Right atrium auricular region (tissue), 2 donors: ENCODE data around the gene CNTN5. TPM values are rescaled to one million over a fixed set of nuclear protein-coding genes. Genes with fewer than 3 reads are reported as not detected.

ENCODE experiments used
- DNase-seq: peaks from one replicate; pipeline ENCODE4 v3.0.0-alpha.2; 2019; ENCODE audit warnings: low spot score
- H3K27ac ChIP-seq, 2 donors: fragments of 200-600 bp; sonication (generic); 1 replicate in 1 of 2; 2 replicates in 1 of 2; pipeline ENCODE4 v1.5.1; 2016 to 2019
- H3K27me3 ChIP-seq, 2 donors: fragments of 200-600 bp; sonication (generic); one replicate each; pipeline versions ENCODE4 v1.5.1 to v1.6.0; 2017 to 2019
- H3K36me3 ChIP-seq: fragments of 200-600 bp; sonication (generic); one replicate; pipeline ENCODE4 v1.5.1; 2016
- H3K4me1 ChIP-seq, 2 donors: fragments of 200-600 bp; sonication (generic); one replicate each; pipeline versions ENCODE4 v1.5.1 to v1.6.0; 2017 to 2019
- H3K4me3 ChIP-seq, 2 donors: fragments of 200-600 bp; sonication (generic); 1 replicate in 1 of 2; 2 replicates in 1 of 2; pipeline ENCODE4 v1.5.1; 2017 to 2019; ENCODE audit warnings: mild to moderate bottlenecking in 1 of 2, moderate library complexity in 1 of 2
- H3K9me3 ChIP-seq, 2 donors: fragments of 200-600 bp; sonication (generic); one replicate each; pipeline ENCODE4 v1.5.1; 2019
- CTCF ChIP-seq, 2 donors: fragments of 200-600 bp; sonication (generic); IDR thresholded peaks; one replicate each; pipeline ENCODE4 v1.5.1; 2019; ENCODE audit warnings: antibody characterized with exemption in 2 of 2
- total RNA-seq, 2 donors: library from RNA; depleted of rRNA; stranded (reverse); fragments of >200 nt; gene quantifications; one replicate each; pipeline ENCODE4 v1.1.0, GENCODE V29; 2016

Gene CNTN5
- total RNA-seq, 2 donors from 2014 or later, result not detected

- H3K4me1 ChIP-seq, result no peaks in the 10 kb centered on the region
- no peak overlapping the region for H3K27ac ChIP-seq
- no peak overlapping the region for H3K4me3 ChIP-seq
- H3K36me3 ChIP-seq, result no peaks in the 10 kb centered on the region
- H3K27me3 ChIP-seq, result no peaks in the 10 kb centered on the region
- no peak for DNase-seq
- no peak for TF ChIP-seq CTCF (IDR thresholded peaks at IDR 0.05)
- H3K9me3 ChIP-seq, result no peaks in the 10 kb centered on the region
These were observed 1040.3 kb downstream of the CNTN5 start for GRCh38 chr11:100061006-100061405.

DNA sequence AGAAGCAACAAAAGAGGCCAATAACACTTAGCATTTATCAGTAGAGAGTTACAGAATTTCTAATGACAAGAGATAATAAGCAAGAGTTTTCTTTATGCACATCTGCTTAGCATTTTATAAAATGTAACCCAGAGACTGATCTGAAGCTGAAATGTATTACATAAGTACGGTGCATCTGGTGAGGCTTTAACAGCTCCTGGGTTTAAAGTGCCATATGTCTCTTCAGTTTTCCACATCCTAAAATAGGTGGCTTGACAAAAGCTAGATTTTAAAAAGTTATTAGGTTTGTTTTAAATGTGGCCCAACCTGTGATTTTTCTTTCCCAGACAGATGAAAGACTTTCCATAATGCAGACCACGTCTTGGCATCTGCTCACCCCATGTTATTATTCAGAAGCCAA is 1045.7 kb downstream of the CNTN5 start:
- H3K9me3 ChIP-seq, result no peaks in the 10 kb centered on the region
- no peak for DNase-seq
- no peaks in the 10 kb centered on the region for H3K4me1 ChIP-seq
- no peaks in the 10 kb centered on the region for H3K36me3 ChIP-seq
- no peak for TF ChIP-seq CTCF (IDR thresholded peaks at IDR 0.05)
- no peak overlapping the region for H3K4me3 ChIP-seq
- H3K27me3 ChIP-seq, result no peaks in the 10 kb centered on the region
- no peak overlapping the region for H3K27ac ChIP-seq

- Histone ChIP-seq H3K36me3 (no peaks in the 10 kb centered on the region), H3K9me3 (no peaks in the 10 kb centered on the region), H3K27ac (no peak overlapping the region), H3K4me3 (no peak overlapping the region), H3K27me3 (no peaks in the 10 kb centered on the region), H3K4me1 (no peaks in the 10 kb centered on the region)
- DNase-seq, result no peak
- TF ChIP-seq CTCF (IDR thresholded peaks at IDR 0.05), result no peak
These were observed 1047.4 kb downstream of the CNTN5 start for GRCh38 chr11:100068116-100068515.

DNA sequence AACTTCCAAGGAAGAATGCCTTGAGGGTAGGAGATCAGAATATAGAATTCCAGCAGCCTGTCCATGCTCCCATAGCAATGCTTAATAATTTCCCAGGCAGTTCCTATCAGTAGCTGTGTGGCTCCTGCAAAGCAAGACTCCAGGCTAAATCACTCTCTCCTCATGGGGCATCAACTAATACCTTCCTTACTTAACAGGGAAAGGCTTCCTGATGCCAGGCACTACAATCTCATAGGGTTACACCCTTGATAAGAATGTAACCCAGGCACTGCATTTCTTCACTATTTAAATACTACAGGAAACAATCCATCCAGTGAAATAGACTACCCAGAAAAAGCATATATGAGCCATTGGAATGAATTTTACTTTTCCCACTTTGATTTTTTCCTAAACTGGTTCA is 1051.4 kb downstream of the CNTN5 start:
- Histone ChIP-seq H3K36me3 (no peaks in the 10 kb centered on the region), H3K27me3 (no peaks in the 10 kb centered on the region)
- no peak for TF ChIP-seq CTCF (IDR thresholded peaks at IDR 0.05)

DNA sequence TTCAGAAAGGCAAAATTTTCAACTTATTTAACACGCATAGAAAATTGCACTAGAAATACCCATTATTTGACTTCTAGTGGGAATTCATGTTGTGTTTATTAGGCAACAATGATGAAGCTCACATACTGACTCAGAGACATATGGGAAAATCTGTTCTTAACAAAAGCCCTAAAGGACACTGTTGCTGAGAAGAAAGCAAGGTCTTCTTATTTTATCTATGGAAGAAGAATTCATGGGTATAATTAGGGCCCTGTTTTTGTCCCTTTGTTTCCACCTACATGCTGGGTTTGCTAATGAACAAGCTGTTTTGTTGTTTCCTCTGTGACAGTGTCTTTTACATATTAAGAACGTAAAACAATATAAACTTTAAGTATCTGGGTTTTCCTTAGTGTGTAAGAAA is 1059.6 kb downstream of the CNTN5 start:
- TF ChIP-seq CTCF (IDR thresholded peaks at IDR 0.05), result no peak

More for the DNA sequence above, 1051.4 kb downstream of the CNTN5 start:
- no peak overlapping the region for H3K27ac ChIP-seq
- H3K9me3 ChIP-seq, result no peaks in the 10 kb centered on the region
- H3K4me3 ChIP-seq, result no peak overlapping the region
- H3K4me1 ChIP-seq, result no peaks in the 10 kb centered on the region
- DNase-seq, result no peak

GRCh38 chr11:100080821-100081220 is 1060.1 kb downstream of the CNTN5 start:
- no peak overlapping the region for H3K4me3 ChIP-seq
- H3K36me3 ChIP-seq, result no peaks in the 10 kb centered on the region
- no peaks in the 10 kb centered on the region for H3K4me1 ChIP-seq
- no peaks in the 10 kb centered on the region for H3K9me3 ChIP-seq
- DNase-seq, result no peak
- no peaks in the 10 kb centered on the region for H3K27me3 ChIP-seq
- no peak for TF ChIP-seq CTCF (IDR thresholded peaks at IDR 0.05)
- H3K27ac ChIP-seq, result no peak overlapping the region

More for the DNA sequence above, 1059.6 kb downstream of the CNTN5 start:
- Histone ChIP-seq H3K36me3 (no peaks in the 10 kb centered on the region), H3K27ac (no peak overlapping the region), H3K9me3 (no peaks in the 10 kb centered on the region), H3K4me3 (no peak overlapping the region), H3K4me1 (no peaks in the 10 kb centered on the region), H3K27me3 (no peaks in the 10 kb centered on the region)
- no peak for DNase-seq
